GM12878 (cell line): ENCODE measurements around the gene USF3. TPM values are rescaled to one million over a fixed set of nuclear protein-coding genes. Genes with fewer than 3 reads are reported as not detected.
A peak's percentile ranks its signal among the peaks of the same experiment; 100 is the strongest.

Experiments
- ATAC-seq: fragments of 200-7000 bp; cut with Tn5 transposase; 3 replicates; pipeline ENCODE4 v1.9.1; 2020; ENCODE audit warnings: mild to moderate bottlenecking, moderate library complexity
- BruUV-seq: library from RNA; stranded (reverse); fragments of 400-500 nt; replicated peaks from 2 replicates; lab custom pipeline; 2021; lab: Mats Ljungman, UMichigan
- CTCF ChIA-PET: fragments of 300-600 bp; sonication (Branson Sonifier 250); formaldehyde crosslinking; extraction: SDS; loops from one replicate; lab custom pipeline; 2021; ENCODE audit warnings: inconsistent platforms; lab: Yijun Ruan, JAX
- POLR2A ChIA-PET: fragments of 350-600 bp; formaldehyde crosslinking; extraction: SDS; loops from one replicate; lab custom pipeline; 2021; ENCODE audit warnings: inconsistent platforms; lab: Charles Lee
- RAD21 ChIA-PET: fragments of 300-600 bp; sonication (Branson Sonifier 250); formaldehyde crosslinking; loops from one replicate; lab custom pipeline; 2023; ENCODE audit warnings: antibody characterized with exemption; ENCODE audit not compliant: unreplicated experiment; lab: Charles Lee
- SMC1A ChIA-PET: fragments of 300-600 bp; sonication (Branson Sonifier 250); formaldehyde crosslinking; loops from one replicate; lab custom pipeline; 2023; ENCODE audit not compliant: unreplicated experiment, uncharacterized antibody; lab: Charles Lee
- DNase-seq: peaks from one replicate; pipeline ENCODE4 v3.0.0-alpha.2; 2011; ENCODE audit warnings: low read depth, low spot score
- FAIRE-seq: peaks from 3 replicates; lab custom pipeline; 2011; peaks lifted over from hg19 to GRCh38; lab: Jason Lieb, UNC
- H2AFZ ChIP-seq: 2 replicates; pipeline ENCODE4 v1.6.0; 2011; ENCODE audit warnings: low read depth, low read length, control low read depth; ENCODE audit not compliant: control insufficient read depth
- H3K27ac ChIP-seq: 2 replicates; pipeline ENCODE4 v1.5.1; 2011; ENCODE audit warnings: control low read depth; ENCODE audit not compliant: control insufficient read depth, insufficient read depth
- H3K27me3 ChIP-seq, 2 experiments: replicated peaks in 1 of 2; 2 replicates each; pipeline versions ENCODE4 v1.6.0 to v1.6.1; 2011; ENCODE audit warnings: low read length in 1 of 2; ENCODE audit not compliant: control insufficient read depth in 2 of 2, insufficient read depth in 2 of 2
- H3K36me3 ChIP-seq, 2 experiments: 2 replicates each; pipeline ENCODE4 v1.5.1; 2011; ENCODE audit warnings: low read length in 1 of 2; ENCODE audit not compliant: control insufficient read depth in 2 of 2, insufficient read depth in 2 of 2
- H3K4me1 ChIP-seq: 2 replicates; pipeline ENCODE4 v1.6.1; 2011; ENCODE audit warnings: mild to moderate bottlenecking, low read length, moderate library complexity, mixed read lengths; ENCODE audit not compliant: control insufficient read depth, insufficient read depth
- H3K4me2 ChIP-seq: 2 replicates; pipeline ENCODE4 v1.6.0; 2011; ENCODE audit warnings: control low read depth; ENCODE audit not compliant: control insufficient read depth, insufficient read depth
- H3K4me3 ChIP-seq: fragments of 200-600 bp; sonication (generic); 2 replicates; pipeline ENCODE4 v1.5.1; 2016
- H3K79me2 ChIP-seq: 2 replicates; pipeline ENCODE4 v1.6.0; 2011; ENCODE audit warnings: low read length; ENCODE audit not compliant: control insufficient read depth, insufficient read depth
- H3K9ac ChIP-seq: 2 replicates; pipeline ENCODE4 v1.8.0; 2011; ENCODE audit warnings: low read length, control low read depth, mixed read lengths; ENCODE audit not compliant: control insufficient read depth, insufficient read depth
- H3K9me3 ChIP-seq: replicated peaks from 3 replicates; pipeline ENCODE4 v1.5.1; 2011; ENCODE audit warnings: mild to moderate bottlenecking, low read length; ENCODE audit not compliant: control insufficient read depth, insufficient read depth
- H4K20me1 ChIP-seq: 2 replicates; pipeline ENCODE4 v1.6.0; 2011; ENCODE audit not compliant: control insufficient read depth, insufficient read depth
- ATF2 ChIP-seq: IDR thresholded peaks from 2 replicates; pipeline ENCODE4 v1.6.1; 2012; ENCODE audit warnings: low read length, inconsistent platforms
- GABPA ChIP-seq: IDR thresholded peaks from 2 replicates; pipeline ENCODE4 v1.6.1; 2014; ENCODE audit warnings: antibody characterized with exemption, low read depth, mild to moderate bottlenecking, inconsistent platforms
- IKZF1 ChIP-seq: fragments of 450-650 bp; conservative IDR thresholded peaks from 2 replicates; pipeline ENCODE4 v1.6.1; 2017; ENCODE audit warnings: antibody characterized with exemption, mild to moderate bottlenecking
- NRF1 ChIP-seq: conservative IDR thresholded peaks from 2 replicates; pipeline ENCODE4 v1.6.1; 2011; ENCODE audit warnings: mild to moderate bottlenecking, low read depth, low read length, improper control_type of control experiment
- PAX8 ChIP-seq: fragments of 450-650 bp; IDR thresholded peaks from 2 replicates; pipeline ENCODE4 v1.6.1; 2017; ENCODE audit warnings: mild to moderate bottlenecking, moderate library complexity
- PRDM15 ChIP-seq: fragments of 450-650 bp; formaldehyde crosslinking; IDR thresholded peaks from 2 replicates; pipeline ENCODE4 v1.4.0; 2020; ENCODE audit warnings: mild to moderate bottlenecking, moderate library complexity
- SMAD1 ChIP-seq: fragments of 450-650 bp; IDR thresholded peaks from 2 replicates; pipeline ENCODE4 v1.6.1; 2018; ENCODE audit warnings: mild to moderate bottlenecking, low read depth; ENCODE audit not compliant: partially characterized antibody
- STAT1 ChIP-seq: fragments of 450-650 bp; conservative IDR thresholded peaks from 2 replicates; pipeline ENCODE4 v1.6.1; 2014; ENCODE audit warnings: antibody characterized with exemption, mild to moderate bottlenecking
- TBL1XR1 ChIP-seq: IDR thresholded peaks from 2 replicates; pipeline ENCODE4 v1.6.1; 2012; ENCODE audit warnings: low read depth, low read length, improper control_type of control experiment
- WGBS: methylation state at CpG from one replicate; pipeline ENCODE4 v1.1.6; 2016; ENCODE audit warnings: low lambda C conversion rate; ENCODE audit not compliant: insufficient replicate concordance, insufficient coverage; ENCODE audit errors: missing lambda C conversion rate; 5-methylcytosine and 5-hydroxymethylcytosine counted together
- in situ Hi-C: fragments of 300-500 bp; cut with MboI; formaldehyde crosslinking; loops from 9 replicates; pipeline ENCODE4 v1.14.3; 2018; ENCODE audit warnings: mixed read lengths
- intact Hi-C: fragments of 100-400 bp; cut with micrococcal nuclease; formaldehyde crosslinking; loops from one replicate; pipeline ENCODE4 v1.14.2; 2022; ENCODE audit not compliant: unreplicated experiment
- polyA plus RNA-seq, 11 experiments: library from polyadenylated mRNA; depleted of rRNA in 4 of 11; unstranded in 6 of 11; stranded (reverse) in 5 of 11; fragments of >200 nt; fragmentation: Nextera tagmentation in 4 of 11; fragmentation: Illumina TruSeq in 1 of 11; extraction: Ambion mirVana in 4 of 11; extraction: Trizol in 1 of 11; gene quantifications; 1 replicate in 1 of 11; 2 replicates in 10 of 11; pipeline versions ENCODE4 v1.2.1 to v1.2.3, GENCODE V29; 2011 to 2016; ENCODE audit warnings: inconsistent platforms in 2 of 11, missing spikeins in 2 of 11, low read depth in 1 of 11
- total RNA-seq, 4 experiments: library from RNA; depleted of rRNA in 3 of 4; stranded (reverse); fragments of >200 nt in 3 of 4; fragmentation: Illumina TruSeq in 1 of 4; extraction: Trizol in 1 of 4; gene quantifications; 2 replicates each; pipeline versions ENCODE4 v1.2.1 to v1.2.3, GENCODE V29; 2013 to 2021
- TF ChIP-seq, protein P1 (sequence below): fragments of 450-650 bp; conservative IDR thresholded peaks from 2 replicates; pipeline ENCODE4 v1.6.1; 2017; ENCODE audit warnings: mild to moderate bottlenecking, moderate library complexity
- TF ChIP-seq, protein P2 (sequence below): fragments of 450-650 bp; IDR thresholded peaks from 2 replicates; pipeline ENCODE4 v1.6.1; 2017; ENCODE audit warnings: mild to moderate bottlenecking, moderate library complexity

The USF3 gene
- total and polyA plus RNA-seq, 10 of the 15 experiments (the other 5 are each of a cell fraction or from before 2014, with no cell fraction given): 3.1 to 15.9 (median 7.8) TPM

- TF ChIP-seq, protein P1, sequence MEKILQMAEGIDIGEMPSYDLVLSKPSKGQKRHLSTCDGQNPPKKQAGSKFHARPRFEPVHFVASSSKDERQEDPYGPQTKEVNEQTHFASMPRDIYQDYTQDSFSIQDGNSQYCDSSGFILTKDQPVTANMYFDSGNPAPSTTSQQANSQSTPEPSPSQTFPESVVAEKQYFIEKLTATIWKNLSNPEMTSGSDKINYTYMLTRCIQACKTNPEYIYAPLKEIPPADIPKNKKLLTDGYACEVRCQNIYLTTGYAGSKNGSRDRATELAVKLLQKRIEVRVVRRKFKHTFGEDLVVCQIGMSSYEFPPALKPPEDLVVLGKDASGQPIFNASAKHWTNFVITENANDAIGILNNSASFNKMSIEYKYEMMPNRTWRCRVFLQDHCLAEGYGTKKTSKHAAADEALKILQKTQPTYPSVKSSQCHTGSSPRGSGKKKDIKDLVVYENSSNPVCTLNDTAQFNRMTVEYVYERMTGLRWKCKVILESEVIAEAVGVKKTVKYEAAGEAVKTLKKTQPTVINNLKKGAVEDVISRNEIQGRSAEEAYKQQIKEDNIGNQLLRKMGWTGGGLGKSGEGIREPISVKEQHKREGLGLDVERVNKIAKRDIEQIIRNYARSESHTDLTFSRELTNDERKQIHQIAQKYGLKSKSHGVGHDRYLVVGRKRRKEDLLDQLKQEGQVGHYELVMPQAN: no peak
- TF ChIP-seq IKZF1: no peak
- TF ChIP-seq GABPA: no peak
Observed at GRCh38 chr3:113654851-113655250, 41.6 kb downstream of the USF3 start (continued).

- H2AFZ ChIP-seq: no peak overlapping the region
- H4K20me1 ChIP-seq: no peaks in the 10 kb centered on the region
- H3K27ac ChIP-seq: no peak overlapping the region
- H3K9me3 ChIP-seq: no peaks in the 10 kb centered on the region
- DNase-seq (no peak), ATAC-seq (no peak), FAIRE-seq (peak; percentile 18)
- ChIA-PET POLR2A (interaction anchor here (0.5 kb wide), 1 partner anchor 316 kb away, joined by 4 read pairs; no protein-coding TSS in a partner anchor), SMC1A (interaction anchor here (1.0 kb wide), 3 partner anchors 9 to 47 kb away, joined by 3 read pairs; no protein-coding TSS in a partner anchor), RAD21 (no interaction called here), CTCF (interaction anchor here (0.7 kb wide), 1 partner anchor 15 kb away, joined by 4 read pairs; no protein-coding TSS in a partner anchor)
- H3K27me3 ChIP-seq: no peaks in the 10 kb centered on the region
- no peak overlapping the region for H3K9ac ChIP-seq
- WGBS: 94% methylated on average over 1 of the region's 1 CpG
- in situ Hi-C loops (no loop called here), intact Hi-C loops (no loop called here)
- no peaks in the 10 kb centered on the region for H3K4me1 ChIP-seq
- no peak overlapping the region for H3K4me2 ChIP-seq
- no peak overlapping the region for H3K4me3 ChIP-seq
- no peaks in the 10 kb centered on the region for H3K79me2 ChIP-seq
- no TSS peak for BruUV-seq
- peaks cover 0 to 1% of the 10 kb centered on the region in 2 experiments; a peak in 2 of 4 replicates for H3K36me3 ChIP-seq
- no peak for TF ChIP-seq NRF1
- TF ChIP-seq ATF2: no peak
- TF ChIP-seq SMAD1: no peak
- TF ChIP-seq PRDM15 (CRISPR knock-in tag): no peak
- TF ChIP-seq PAX8: no peak
- no peak for TF ChIP-seq TBL1XR1
- TF ChIP-seq, protein P2, sequence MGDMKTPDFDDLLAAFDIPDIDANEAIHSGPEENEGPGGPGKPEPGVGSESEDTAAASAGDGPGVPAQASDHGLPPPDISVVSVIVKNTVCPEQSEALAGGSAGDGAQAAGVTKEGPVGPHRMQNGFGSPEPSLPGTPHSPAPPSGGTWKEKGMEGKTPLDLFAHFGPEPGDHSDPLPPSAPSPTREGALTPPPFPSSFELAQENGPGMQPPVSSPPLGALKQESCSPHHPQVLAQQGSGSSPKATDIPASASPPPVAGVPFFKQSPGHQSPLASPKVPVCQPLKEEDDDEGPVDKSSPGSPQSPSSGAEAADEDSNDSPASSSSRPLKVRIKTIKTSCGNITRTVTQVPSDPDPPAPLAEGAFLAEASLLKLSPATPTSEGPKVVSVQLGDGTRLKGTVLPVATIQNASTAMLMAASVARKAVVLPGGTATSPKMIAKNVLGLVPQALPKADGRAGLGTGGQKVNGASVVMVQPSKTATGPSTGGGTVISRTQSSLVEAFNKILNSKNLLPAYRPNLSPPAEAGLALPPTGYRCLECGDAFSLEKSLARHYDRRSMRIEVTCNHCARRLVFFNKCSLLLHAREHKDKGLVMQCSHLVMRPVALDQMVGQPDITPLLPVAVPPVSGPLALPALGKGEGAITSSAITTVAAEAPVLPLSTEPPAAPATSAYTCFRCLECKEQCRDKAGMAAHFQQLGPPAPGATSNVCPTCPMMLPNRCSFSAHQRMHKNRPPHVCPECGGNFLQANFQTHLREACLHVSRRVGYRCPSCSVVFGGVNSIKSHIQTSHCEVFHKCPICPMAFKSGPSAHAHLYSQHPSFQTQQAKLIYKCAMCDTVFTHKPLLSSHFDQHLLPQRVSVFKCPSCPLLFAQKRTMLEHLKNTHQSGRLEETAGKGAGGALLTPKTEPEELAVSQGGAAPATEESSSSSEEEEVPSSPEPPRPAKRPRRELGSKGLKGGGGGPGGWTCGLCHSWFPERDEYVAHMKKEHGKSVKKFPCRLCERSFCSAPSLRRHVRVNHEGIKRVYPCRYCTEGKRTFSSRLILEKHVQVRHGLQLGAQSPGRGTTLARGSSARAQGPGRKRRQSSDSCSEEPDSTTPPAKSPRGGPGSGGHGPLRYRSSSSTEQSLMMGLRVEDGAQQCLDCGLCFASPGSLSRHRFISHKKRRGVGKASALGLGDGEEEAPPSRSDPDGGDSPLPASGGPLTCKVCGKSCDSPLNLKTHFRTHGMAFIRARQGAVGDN: no peak
- TF ChIP-seq STAT1: no peak
Observed at GRCh38 chr3:113654310-113654709, 42.1 kb downstream of the USF3 start.
